Endodermal cell (in vitro differentiated cells): ENCODE results near the gene NFIX. TPM values are rescaled to one million over a fixed set of nuclear protein-coding genes. Genes with fewer than 3 reads are reported as not detected.

Experiments
- DNase-seq: peaks from one replicate; pipeline ENCODE4 v3.0.0-alpha.2; 2017
- H3K27ac ChIP-seq: 2 replicates; pipeline ENCODE4 v1.5.1; 2013; ENCODE audit warnings: mild to moderate bottlenecking, low read depth, low read length, moderate library complexity
- H3K27me3 ChIP-seq: 2 replicates; pipeline ENCODE4 v1.6.1; 2013; ENCODE audit warnings: mild to moderate bottlenecking, low read length, moderate library complexity; ENCODE audit not compliant: insufficient read depth, control insufficient read depth, poor library complexity, severe bottlenecking
- H3K36me3 ChIP-seq: 2 replicates; pipeline ENCODE4 v1.7.0; 2013; ENCODE audit warnings: mild to moderate bottlenecking, low read length, moderate library complexity; ENCODE audit not compliant: control insufficient read depth, insufficient read depth
- H3K4me1 ChIP-seq: one replicate; pipeline ENCODE4 v1.7.0; 2013; ENCODE audit warnings: low read length; ENCODE audit not compliant: control insufficient read depth, insufficient read depth
- H3K4me3 ChIP-seq: 2 replicates; pipeline ENCODE4 v1.5.1; 2013; ENCODE audit warnings: mild to moderate bottlenecking, low read length, moderate library complexity
- H3K9ac ChIP-seq: 2 replicates; pipeline ENCODE4 v1.6.1; 2013; ENCODE audit warnings: mild to moderate bottlenecking, low read length, moderate library complexity; ENCODE audit not compliant: poor library complexity, severe bottlenecking; ENCODE audit errors: extremely low read depth
- H3K9me3 ChIP-seq: 2 replicates; pipeline ENCODE4 v1.6.1; 2013; ENCODE audit warnings: mild to moderate bottlenecking, low read length, moderate library complexity; ENCODE audit not compliant: control insufficient read depth
- H3K27ac Mint-ChIP-seq: 2 replicates; pipeline ENCODE4 v1.8.0; 2020; ENCODE audit warnings: mixed read lengths
- H3K27me3 Mint-ChIP-seq: 2 replicates; pipeline ENCODE4 v1.8.0; 2021; ENCODE audit warnings: mild to moderate bottlenecking, mixed read lengths; ENCODE audit not compliant: insufficient read depth
- H3K36me3 Mint-ChIP-seq: 2 replicates; pipeline ENCODE4 v1.8.0; 2020; ENCODE audit warnings: low read depth, mixed read lengths
- H3K4me1 Mint-ChIP-seq: 2 replicates; pipeline ENCODE4 v1.8.0; 2020; ENCODE audit warnings: mixed read lengths
- H3K4me3 Mint-ChIP-seq: 2 replicates; pipeline ENCODE4 v1.8.0; 2020; ENCODE audit warnings: mild to moderate bottlenecking, moderate library complexity, mixed read lengths
- H3K9me3 Mint-ChIP-seq: 2 replicates; pipeline ENCODE4 v1.8.0; 2020; ENCODE audit warnings: mild to moderate bottlenecking, mixed read lengths
- WGBS, 2 experiments: methylation state at CpG; one replicate each; pipeline versions ENCODE4 v1.1.5 to v1.1.7; 2013; ENCODE audit warnings: missing lambda C conversion rate in 2 of 2, mixed read lengths in 1 of 2; ENCODE audit not compliant: insufficient coverage in 1 of 2, insufficient read length in 1 of 2; 5-methylcytosine and 5-hydroxymethylcytosine counted together
- total RNA-seq, 2 donors: library from RNA; stranded (reverse); fragmentation: NEBNext Ultra II Directional in 1 of 2; extraction: Animal tissue kit (Norgen Biotek cat#: 25700) in 1 of 2; gene quantifications; 2 replicates in 1 of 2; 3 replicates in 1 of 2; pipeline ENCODE4 v1.2.1, GENCODE V29; 2021
- TF ChIP-seq, protein P1 (sequence below): fragments of 200-600 bp; sonication (generic); conservative IDR thresholded peaks from 2 replicates; pipeline ENCODE4 v1.5.0; 2021; ENCODE audit warnings: antibody characterized with exemption, mild to moderate bottlenecking

Gene NFIX
- total RNA-seq, 2 donors from 2014 or later, result 0.22 to 0.40 TPM

DNA sequence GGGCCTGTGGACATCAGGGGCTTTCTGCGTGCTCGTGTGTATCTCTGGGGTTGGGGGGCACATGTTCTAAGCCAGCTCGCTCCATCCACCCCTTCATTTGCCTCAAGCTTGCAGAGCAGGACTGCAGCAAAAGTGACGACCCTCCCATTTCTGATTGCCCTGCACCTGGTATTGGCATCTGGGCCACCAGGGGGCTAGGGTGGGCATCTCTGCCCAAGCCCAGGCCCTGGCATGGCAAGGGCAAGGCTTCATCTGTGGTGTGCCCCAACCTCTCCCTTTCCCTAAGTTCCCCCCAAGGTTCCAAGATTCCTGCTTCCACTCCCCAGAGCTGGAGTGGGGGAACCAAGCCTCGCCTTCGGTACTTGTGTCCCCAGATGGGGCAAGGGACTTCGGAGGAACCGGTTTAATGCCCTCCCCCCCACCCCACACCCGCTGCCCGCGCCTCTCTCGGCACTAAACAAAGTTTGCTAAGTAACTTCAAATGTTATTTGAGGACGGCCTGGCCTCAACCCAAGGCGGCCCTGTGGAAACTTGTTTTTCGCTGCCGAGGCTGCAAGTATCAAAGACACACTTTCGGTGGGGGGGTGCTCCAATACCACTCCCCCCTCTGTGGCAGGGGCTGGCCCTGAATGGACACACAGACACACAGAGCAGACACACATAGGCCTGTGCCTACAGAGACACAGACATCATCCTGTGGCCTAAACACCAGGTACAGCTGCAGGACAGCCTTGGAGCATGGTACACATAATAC is 12.2 kb downstream of the NFIX start:
- Histone ChIP-seq H3K9ac (no peak overlapping the region), H3K4me1 (no peaks in the 10 kb centered on the region), H3K9me3 (no peaks in the 10 kb centered on the region), H3K27me3 (peaks cover 99% of the 10 kb centered on the region), H3K4me3 (no peak overlapping the region), H3K27ac (no peak overlapping the region), H3K36me3 (no peaks in the 10 kb centered on the region)
- H3K4me1 Mint-ChIP-seq, result peaks cover 3% of the 10 kb centered on the region
- no peak overlapping the region for H3K27ac Mint-ChIP-seq
- WGBS, 2 experiments, result 84 to 87% methylated on average over 11 to 17 of the region's 17 CpGs
- H3K36me3 Mint-ChIP-seq, result no peaks in the 10 kb centered on the region
- DNase-seq, result no peak
- H3K27me3 Mint-ChIP-seq, result peaks cover 96% of the 10 kb centered on the region
- H3K9me3 Mint-ChIP-seq, result peaks cover 5% of the 10 kb centered on the region
- H3K4me3 Mint-ChIP-seq, result no peak overlapping the region
- TF ChIP-seq, protein P1, sequence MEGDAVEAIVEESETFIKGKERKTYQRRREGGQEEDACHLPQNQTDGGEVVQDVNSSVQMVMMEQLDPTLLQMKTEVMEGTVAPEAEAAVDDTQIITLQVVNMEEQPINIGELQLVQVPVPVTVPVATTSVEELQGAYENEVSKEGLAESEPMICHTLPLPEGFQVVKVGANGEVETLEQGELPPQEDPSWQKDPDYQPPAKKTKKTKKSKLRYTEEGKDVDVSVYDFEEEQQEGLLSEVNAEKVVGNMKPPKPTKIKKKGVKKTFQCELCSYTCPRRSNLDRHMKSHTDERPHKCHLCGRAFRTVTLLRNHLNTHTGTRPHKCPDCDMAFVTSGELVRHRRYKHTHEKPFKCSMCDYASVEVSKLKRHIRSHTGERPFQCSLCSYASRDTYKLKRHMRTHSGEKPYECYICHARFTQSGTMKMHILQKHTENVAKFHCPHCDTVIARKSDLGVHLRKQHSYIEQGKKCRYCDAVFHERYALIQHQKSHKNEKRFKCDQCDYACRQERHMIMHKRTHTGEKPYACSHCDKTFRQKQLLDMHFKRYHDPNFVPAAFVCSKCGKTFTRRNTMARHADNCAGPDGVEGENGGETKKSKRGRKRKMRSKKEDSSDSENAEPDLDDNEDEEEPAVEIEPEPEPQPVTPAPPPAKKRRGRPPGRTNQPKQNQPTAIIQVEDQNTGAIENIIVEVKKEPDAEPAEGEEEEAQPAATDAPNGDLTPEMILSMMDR, result peak; percentile 34

DNA sequence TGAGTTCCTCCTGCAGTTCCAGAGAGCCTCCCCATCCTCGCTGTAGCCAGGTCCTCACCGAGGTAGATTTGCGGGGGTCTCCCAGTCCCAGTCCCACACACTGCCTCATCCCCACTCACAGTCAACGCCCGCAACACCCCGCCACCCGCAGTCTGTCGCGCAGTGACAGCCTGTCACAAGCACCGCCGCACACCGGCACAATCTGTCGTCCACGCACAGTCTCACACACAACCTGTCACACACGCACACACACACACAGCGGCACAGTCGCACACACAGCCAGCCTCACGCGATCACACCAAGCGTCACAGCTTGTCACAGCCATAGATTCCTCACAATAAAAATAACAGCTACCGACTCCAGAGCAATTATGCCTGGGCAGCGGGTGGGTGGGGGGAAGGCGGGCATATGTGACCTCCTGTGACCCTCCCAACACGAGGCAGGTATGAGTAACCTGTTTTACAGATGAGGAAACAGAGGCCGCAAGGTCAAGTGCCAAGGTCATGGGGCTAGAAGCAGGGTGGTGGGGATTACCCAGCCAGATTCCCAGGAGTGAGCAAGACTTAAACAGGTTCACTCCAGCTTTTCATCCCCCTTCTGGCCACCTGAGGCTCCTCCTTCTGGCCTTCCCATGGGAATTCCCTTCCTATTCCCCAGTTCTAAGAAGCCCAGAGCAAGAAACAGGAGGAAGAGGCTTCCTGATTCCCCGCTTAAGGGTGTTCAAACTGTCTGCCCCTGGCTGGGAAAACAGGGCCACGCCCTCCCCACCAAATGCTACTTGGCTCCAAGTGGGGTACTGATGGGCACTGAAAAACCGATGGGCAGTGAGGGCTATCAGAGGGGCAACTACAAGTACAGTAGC is 13.9 kb downstream of the NFIX start:
- H3K4me1 ChIP-seq, result no peaks in the 10 kb centered on the region
- no peaks in the 10 kb centered on the region for H3K36me3 ChIP-seq
- TF ChIP-seq, protein P1, result no peak
- peak; percentile 59 for DNase-seq
- no peaks in the 10 kb centered on the region for H3K36me3 Mint-ChIP-seq
- H3K9ac ChIP-seq, result no peak overlapping the region
- H3K9me3 Mint-ChIP-seq, result peaks cover 6% of the 10 kb centered on the region
- H3K27me3 Mint-ChIP-seq, result peaks cover 99% of the 10 kb centered on the region
- no peak overlapping the region for H3K27ac Mint-ChIP-seq
- 68 to 72% methylated on average over 14 to 28 of the region's 28 CpGs for WGBS, 2 experiments
- H3K9me3 ChIP-seq, result no peaks in the 10 kb centered on the region
- peaks cover 100% of the 10 kb centered on the region for H3K27me3 ChIP-seq
- H3K4me3 ChIP-seq, result no peak overlapping the region
- peaks cover 16% of the 10 kb centered on the region for H3K4me1 Mint-ChIP-seq
- H3K27ac ChIP-seq, result no peak overlapping the region
- H3K4me3 Mint-ChIP-seq, result no peak overlapping the region

DNA sequence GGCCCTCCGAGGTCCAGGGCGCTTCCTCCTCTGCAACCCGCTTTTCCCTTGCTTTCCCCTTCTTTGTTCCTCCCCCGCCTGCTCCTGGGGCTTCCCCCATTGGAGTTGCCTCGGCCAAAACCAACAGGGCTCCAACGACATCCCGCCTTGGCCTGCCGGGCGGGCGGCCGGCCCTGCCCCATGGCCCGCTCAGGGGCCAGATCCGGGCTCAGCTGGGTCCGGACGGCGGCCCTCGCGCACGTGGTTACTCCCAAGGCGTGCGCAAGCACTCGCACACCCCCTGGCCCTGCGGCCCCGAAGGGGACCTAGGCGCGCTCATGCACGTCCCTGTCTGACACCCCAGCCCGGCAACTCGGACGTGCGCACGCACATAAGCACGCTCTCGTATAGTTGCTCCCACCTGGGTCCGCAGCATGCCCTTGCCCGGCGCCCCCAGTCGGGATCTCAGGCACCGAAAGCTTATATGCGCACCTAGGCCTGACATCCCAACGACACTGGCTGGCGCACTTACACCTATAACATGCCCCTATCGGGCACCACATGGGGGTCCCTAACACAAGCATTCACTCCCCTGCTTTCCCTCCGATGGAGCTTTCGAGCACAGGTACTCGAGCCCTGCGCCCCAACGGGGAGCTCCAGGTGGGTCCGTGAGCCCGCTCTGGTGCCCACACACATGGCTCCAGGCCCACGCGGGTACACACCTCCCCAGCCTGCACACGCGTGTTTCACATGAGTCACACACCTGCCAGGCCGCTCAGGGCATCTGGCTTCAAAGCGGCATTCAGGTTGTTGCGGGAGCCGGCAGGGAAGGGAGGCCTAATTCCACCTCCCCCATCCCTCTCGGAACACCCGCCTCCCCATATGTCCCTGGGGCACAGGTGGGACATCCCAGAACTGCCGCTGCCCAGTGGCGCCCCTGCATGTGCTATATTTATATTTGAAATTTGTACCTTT is 15.0 kb downstream of the NFIX start:
- no peaks in the 10 kb centered on the region for H3K9me3 ChIP-seq
- no peak overlapping the region for H3K4me3 ChIP-seq
- H3K36me3 ChIP-seq, result no peaks in the 10 kb centered on the region
- Mint-ChIP-seq H3K27ac (no peak overlapping the region), H3K4me3 (no peak overlapping the region), H3K36me3 (no peaks in the 10 kb centered on the region), H3K27me3 (peaks cover 99% of the 10 kb centered on the region), H3K4me1 (peaks cover 18% of the 10 kb centered on the region), H3K9me3 (peaks cover 6% of the 10 kb centered on the region)
- peak; percentile 63 for DNase-seq
- TF ChIP-seq, protein P1, result no peak
- H3K27ac ChIP-seq, result no peak overlapping the region
- no peaks in the 10 kb centered on the region for H3K4me1 ChIP-seq
- H3K27me3 ChIP-seq, result peaks cover 100% of the 10 kb centered on the region
- 4 to 7% methylated on average over 34 to 60 of the region's 62 CpGs for WGBS, 2 experiments
- H3K9ac ChIP-seq, result no peak overlapping the region
